HepG2 (cell line): Measurements from ENCODE around the gene SLC8A2. TPM values are rescaled to one million over a fixed set of nuclear protein-coding genes. Genes with fewer than 3 reads are reported as not detected.
A peak's percentile ranks its signal among the peaks of the same experiment; 100 is the strongest.

Source experiments
- AGO1 ChIP-seq: fragments of 200-400 bp; formaldehyde crosslinking; IDR thresholded peaks from 2 replicates; pipeline ENCODE4 v1.6.1; 2017; ENCODE audit warnings: mild to moderate bottlenecking, low read depth, low read length, moderate library complexity; ENCODE audit not compliant: poor library complexity, severe bottlenecking
- FOSL2 ChIP-seq: sonication (generic); formaldehyde crosslinking; IDR thresholded peaks from 2 replicates; pipeline ENCODE4 v1.4.0; 2020; ENCODE audit warnings: missing genetic modification reagents
- HMGA1 ChIP-seq: sonication (generic); formaldehyde crosslinking; conservative IDR thresholded peaks from 2 replicates; pipeline ENCODE4 v1.4.0; 2020; ENCODE audit warnings: missing genetic modification reagents
- HOXA7 ChIP-seq: sonication (generic); formaldehyde crosslinking; IDR thresholded peaks from 2 replicates; pipeline ENCODE4 v1.8.1; 2022; ENCODE audit warnings: mild to moderate bottlenecking, missing genetic modification reagents, moderate library complexity
- KLF11 ChIP-seq: IDR thresholded peaks from 2 replicates; pipeline ENCODE4 v1.6.1; 2016; ENCODE audit warnings: missing compliant biosample characterization
- KMT2B ChIP-seq: IDR thresholded peaks from 2 replicates; pipeline ENCODE4 v1.6.1; 2016; ENCODE audit warnings: missing genetic modification reagents, missing compliant biosample characterization
- MATR3 ChIP-seq: sonication (generic); formaldehyde crosslinking; IDR thresholded peaks from 2 replicates; pipeline ENCODE4 v1.4.0; 2020; ENCODE audit warnings: missing genetic modification reagents
- MTF1 ChIP-seq: sonication (generic); formaldehyde crosslinking; IDR thresholded peaks from 2 replicates; pipeline ENCODE4 v1.5.0; 2020; ENCODE audit warnings: missing genetic modification reagents
- NCOA1 ChIP-seq: sonication (generic); formaldehyde crosslinking; IDR thresholded peaks from 2 replicates; pipeline ENCODE4 v1.9.0; 2021; ENCODE audit warnings: missing genetic modification reagents
- RBFOX2 ChIP-seq: fragments of 200-400 bp; formaldehyde crosslinking; IDR thresholded peaks from 2 replicates; pipeline ENCODE4 v1.6.1; 2017; ENCODE audit warnings: low read depth, mild to moderate bottlenecking, low read length
- REL ChIP-seq: sonication (generic); formaldehyde crosslinking; conservative IDR thresholded peaks from 2 replicates; pipeline ENCODE4 v1.8.0; 2022; ENCODE audit warnings: mild to moderate bottlenecking, missing genetic modification reagents, moderate library complexity
- SMAD1 ChIP-seq: sonication (generic); formaldehyde crosslinking; IDR thresholded peaks from 2 replicates; pipeline ENCODE4 v1.4.0; 2020; ENCODE audit warnings: missing genetic modification reagents, low read depth, mild to moderate bottlenecking, borderline replicate concordance
- SNAI1 ChIP-seq: sonication (generic); formaldehyde crosslinking; IDR thresholded peaks from 2 replicates; pipeline ENCODE4 v1.5.0; 2020; ENCODE audit warnings: mild to moderate bottlenecking, missing genetic modification reagents, borderline replicate concordance
- STAG1 ChIP-seq: sonication (generic); formaldehyde crosslinking; IDR thresholded peaks from 2 replicates; pipeline ENCODE4 v1.4.0; 2020; ENCODE audit warnings: missing genetic modification reagents
- ZBTB7A ChIP-seq: sonication (generic); formaldehyde crosslinking; IDR thresholded peaks from 2 replicates; pipeline ENCODE4 v1.8.0; 2022; ENCODE audit warnings: mild to moderate bottlenecking, missing genetic modification reagents
- ZNF253 ChIP-seq: sonication (generic); formaldehyde crosslinking; IDR thresholded peaks from 2 replicates; pipeline ENCODE4 v1.8.0; 2022; ENCODE audit warnings: mild to moderate bottlenecking, missing genetic modification reagents, borderline replicate concordance
- polyA plus RNA-seq, 8 experiments: library from polyadenylated mRNA; depleted of rRNA in 3 of 8; stranded (reverse) in 7 of 8; unstranded in 1 of 8; fragments of >200 nt; fragmentation: Illumina TruSeq in 4 of 8; extraction: Trizol in 4 of 8; gene quantifications; 2 replicates each; pipeline versions ENCODE4 v1.2.1 to v1.2.3, GENCODE V29; 2011 to 2016; ENCODE audit warnings: low read depth in 4 of 8, missing spikeins in 1 of 8, mixed read lengths in 1 of 8; ENCODE audit not compliant: insufficient read depth in 1 of 8
- total RNA-seq, 5 experiments: library from RNA; depleted of rRNA; stranded (reverse); fragments of >200 nt; fragmentation: Illumina TruSeq; extraction: Trizol; gene quantifications; 2 replicates each; pipeline ENCODE4 v1.2.3, GENCODE V29; 2016; ENCODE audit warnings: low read depth in 1 of 5
- TF ChIP-seq, protein P1 (sequence below): sonication (generic); formaldehyde crosslinking; IDR thresholded peaks from 2 replicates; pipeline ENCODE4 v1.4.0; 2020; ENCODE audit warnings: missing genetic modification reagents
- TF ChIP-seq, protein P2 (sequence below): IDR thresholded peaks from 2 replicates; pipeline ENCODE4 v1.6.1; 2016; ENCODE audit warnings: low read depth, control low read depth
- TF ChIP-seq, protein P3 (sequence below): IDR thresholded peaks from 2 replicates; pipeline ENCODE4 v1.6.1; 2016; ENCODE audit warnings: low read depth, missing genetic modification reagents, missing compliant biosample characterization
- TF ChIP-seq, protein P4 (sequence below): sonication (generic); formaldehyde crosslinking; IDR thresholded peaks from 2 replicates; pipeline ENCODE4 v1.4.0; 2020; ENCODE audit warnings: missing genetic modification reagents

SLC8A2 gene
- total and polyA plus RNA-seq, 2 of the 13 experiments (the other 11 are each of a cell fraction or from before 2014, with no cell fraction given), result 0.02 TPM; not detected in 1

DNA sequence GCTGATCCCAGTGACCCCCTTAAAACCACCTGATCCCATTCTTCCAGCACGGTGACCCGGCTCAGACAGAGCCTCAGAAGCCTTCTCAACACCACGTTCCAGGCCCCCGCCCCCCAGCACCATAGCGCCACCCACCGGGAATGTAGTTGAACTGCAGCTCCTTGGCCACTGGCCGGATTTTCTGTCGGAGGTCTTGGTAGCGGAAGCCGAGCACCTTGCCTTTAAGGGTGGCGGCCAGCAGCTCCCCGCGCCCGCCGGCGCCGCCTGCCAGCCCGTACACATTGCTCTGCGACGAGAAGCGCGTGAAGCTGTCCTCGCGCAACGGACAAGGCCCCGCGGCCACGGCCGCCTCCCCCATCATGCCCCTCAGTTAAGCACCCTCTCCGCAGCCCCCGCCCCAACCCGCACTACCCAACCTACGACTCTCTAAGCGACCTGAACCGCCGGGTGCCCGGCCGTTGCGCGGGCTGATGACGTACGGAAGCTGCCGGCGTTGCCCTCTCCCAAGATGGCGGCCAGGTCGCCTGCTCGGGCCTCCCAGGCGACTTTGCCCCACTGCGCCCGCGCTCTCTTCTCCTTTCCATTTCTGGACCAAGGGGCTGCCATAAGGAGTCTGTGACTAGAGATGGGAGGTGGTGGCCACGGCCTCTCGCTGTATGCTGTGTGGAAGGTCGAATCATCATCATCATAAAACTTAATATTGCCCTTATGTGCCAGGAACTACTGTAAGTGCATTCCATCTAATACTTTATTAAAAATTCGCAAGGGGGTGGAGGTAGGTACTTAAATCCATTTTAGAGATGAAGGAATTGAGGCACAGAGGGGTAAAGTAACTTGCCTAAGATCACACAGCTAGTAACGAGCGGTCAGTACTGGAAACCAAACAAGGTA lies 12.4 kb upstream of the SLC8A2 start, which contains the start of gene KPTN (continued):
- TF ChIP-seq, protein P1, sequence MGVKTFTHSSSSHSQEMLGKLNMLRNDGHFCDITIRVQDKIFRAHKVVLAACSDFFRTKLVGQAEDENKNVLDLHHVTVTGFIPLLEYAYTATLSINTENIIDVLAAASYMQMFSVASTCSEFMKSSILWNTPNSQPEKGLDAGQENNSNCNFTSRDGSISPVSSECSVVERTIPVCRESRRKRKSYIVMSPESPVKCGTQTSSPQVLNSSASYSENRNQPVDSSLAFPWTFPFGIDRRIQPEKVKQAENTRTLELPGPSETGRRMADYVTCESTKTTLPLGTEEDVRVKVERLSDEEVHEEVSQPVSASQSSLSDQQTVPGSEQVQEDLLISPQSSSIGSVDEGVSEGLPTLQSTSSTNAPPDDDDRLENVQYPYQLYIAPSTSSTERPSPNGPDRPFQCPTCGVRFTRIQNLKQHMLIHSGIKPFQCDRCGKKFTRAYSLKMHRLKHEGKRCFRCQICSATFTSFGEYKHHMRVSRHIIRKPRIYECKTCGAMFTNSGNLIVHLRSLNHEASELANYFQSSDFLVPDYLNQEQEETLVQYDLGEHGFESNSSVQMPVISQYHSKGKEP (CRISPR knock-in tag), result no peak
- TF ChIP-seq, protein P2, sequence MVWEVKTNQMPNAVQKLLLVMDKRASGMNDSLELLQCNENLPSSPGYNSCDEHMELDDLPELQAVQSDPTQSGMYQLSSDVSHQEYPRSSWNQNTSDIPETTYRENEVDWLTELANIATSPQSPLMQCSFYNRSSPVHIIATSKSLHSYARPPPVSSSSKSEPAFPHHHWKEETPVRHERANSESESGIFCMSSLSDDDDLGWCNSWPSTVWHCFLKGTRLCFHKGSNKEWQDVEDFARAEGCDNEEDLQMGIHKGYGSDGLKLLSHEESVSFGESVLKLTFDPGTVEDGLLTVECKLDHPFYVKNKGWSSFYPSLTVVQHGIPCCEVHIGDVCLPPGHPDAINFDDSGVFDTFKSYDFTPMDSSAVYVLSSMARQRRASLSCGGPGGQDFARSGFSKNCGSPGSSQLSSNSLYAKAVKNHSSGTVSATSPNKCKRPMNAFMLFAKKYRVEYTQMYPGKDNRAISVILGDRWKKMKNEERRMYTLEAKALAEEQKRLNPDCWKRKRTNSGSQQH (CRISPR knock-in tag), result no peak
- TF ChIP-seq FOSL2 (CRISPR knock-in tag) (no peak), HMGA1 (CRISPR knock-in tag) (no peak), MTF1 (CRISPR knock-in tag) (no peak), KMT2B (CRISPR knock-in tag) (no peak), RBFOX2 (peak; percentile 83), SMAD1 (CRISPR knock-in tag) (no peak), ZBTB7A (CRISPR knock-in tag) (no peak), STAG1 (CRISPR knock-in tag) (peak; percentile 59), KLF11 (CRISPR knock-in tag) (no peak), AGO1 (peak; percentile 65), NCOA1 (CRISPR knock-in tag) (peak; percentile 82; the same call in 1 of the 2 replicates), REL (CRISPR knock-in tag) (no peak), MATR3 (no peak), HOXA7 (CRISPR knock-in tag) (no peak), SNAI1 (CRISPR knock-in tag) (peak; percentile 73; the same call in 1 of the 2 replicates), ZNF253 (CRISPR knock-in tag) (no peak)
- TF ChIP-seq, protein P3, sequence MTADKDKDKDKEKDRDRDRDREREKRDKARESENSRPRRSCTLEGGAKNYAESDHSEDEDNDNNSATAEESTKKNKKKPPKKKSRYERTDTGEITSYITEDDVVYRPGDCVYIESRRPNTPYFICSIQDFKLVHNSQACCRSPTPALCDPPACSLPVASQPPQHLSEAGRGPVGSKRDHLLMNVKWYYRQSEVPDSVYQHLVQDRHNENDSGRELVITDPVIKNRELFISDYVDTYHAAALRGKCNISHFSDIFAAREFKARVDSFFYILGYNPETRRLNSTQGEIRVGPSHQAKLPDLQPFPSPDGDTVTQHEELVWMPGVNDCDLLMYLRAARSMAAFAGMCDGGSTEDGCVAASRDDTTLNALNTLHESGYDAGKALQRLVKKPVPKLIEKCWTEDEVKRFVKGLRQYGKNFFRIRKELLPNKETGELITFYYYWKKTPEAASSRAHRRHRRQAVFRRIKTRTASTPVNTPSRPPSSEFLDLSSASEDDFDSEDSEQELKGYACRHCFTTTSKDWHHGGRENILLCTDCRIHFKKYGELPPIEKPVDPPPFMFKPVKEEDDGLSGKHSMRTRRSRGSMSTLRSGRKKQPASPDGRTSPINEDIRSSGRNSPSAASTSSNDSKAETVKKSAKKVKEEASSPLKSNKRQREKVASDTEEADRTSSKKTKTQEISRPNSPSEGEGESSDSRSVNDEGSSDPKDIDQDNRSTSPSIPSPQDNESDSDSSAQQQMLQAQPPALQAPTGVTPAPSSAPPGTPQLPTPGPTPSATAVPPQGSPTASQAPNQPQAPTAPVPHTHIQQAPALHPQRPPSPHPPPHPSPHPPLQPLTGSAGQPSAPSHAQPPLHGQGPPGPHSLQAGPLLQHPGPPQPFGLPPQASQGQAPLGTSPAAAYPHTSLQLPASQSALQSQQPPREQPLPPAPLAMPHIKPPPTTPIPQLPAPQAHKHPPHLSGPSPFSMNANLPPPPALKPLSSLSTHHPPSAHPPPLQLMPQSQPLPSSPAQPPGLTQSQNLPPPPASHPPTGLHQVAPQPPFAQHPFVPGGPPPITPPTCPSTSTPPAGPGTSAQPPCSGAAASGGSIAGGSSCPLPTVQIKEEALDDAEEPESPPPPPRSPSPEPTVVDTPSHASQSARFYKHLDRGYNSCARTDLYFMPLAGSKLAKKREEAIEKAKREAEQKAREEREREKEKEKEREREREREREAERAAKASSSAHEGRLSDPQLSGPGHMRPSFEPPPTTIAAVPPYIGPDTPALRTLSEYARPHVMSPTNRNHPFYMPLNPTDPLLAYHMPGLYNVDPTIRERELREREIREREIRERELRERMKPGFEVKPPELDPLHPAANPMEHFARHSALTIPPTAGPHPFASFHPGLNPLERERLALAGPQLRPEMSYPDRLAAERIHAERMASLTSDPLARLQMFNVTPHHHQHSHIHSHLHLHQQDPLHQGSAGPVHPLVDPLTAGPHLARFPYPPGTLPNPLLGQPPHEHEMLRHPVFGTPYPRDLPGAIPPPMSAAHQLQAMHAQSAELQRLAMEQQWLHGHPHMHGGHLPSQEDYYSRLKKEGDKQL (CRISPR knock-in tag), result no peak
- TF ChIP-seq, protein P4, sequence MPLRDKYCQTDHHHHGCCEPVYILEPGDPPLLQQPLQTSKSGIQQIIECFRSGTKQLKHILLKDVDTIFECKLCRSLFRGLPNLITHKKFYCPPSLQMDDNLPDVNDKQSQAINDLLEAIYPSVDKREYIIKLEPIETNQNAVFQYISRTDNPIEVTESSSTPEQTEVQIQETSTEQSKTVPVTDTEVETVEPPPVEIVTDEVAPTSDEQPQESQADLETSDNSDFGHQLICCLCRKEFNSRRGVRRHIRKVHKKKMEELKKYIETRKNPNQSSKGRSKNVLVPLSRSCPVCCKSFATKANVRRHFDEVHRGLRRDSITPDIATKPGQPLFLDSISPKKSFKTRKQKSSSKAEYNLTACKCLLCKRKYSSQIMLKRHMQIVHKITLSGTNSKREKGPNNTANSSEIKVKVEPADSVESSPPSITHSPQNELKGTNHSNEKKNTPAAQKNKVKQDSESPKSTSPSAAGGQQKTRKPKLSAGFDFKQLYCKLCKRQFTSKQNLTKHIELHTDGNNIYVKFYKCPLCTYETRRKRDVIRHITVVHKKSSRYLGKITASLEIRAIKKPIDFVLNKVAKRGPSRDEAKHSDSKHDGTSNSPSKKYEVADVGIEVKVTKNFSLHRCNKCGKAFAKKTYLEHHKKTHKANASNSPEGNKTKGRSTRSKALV (CRISPR knock-in tag), result no peak
